Right lobe of liver (tissue), 6 donors: ENCODE results near the gene GRM7. TPM values are rescaled to one million over a fixed set of nuclear protein-coding genes. Genes with fewer than 3 reads are reported as not detected.
A peak's percentile ranks its signal among the peaks of the same experiment; 100 is the strongest.

Source experiments
- ATAC-seq, 4 donors: fragments of 200-7000 bp; cut with Tn5 transposase; one replicate each; pipeline ENCODE4 v1.9.1; 2020; ENCODE audit warnings: mild to moderate bottlenecking in 4 of 4, moderate library complexity in 4 of 4
- DNase-seq, 3 donors: peaks; one replicate each; pipeline ENCODE4 v3.0.0-alpha.2; 2020
- H3K27ac ChIP-seq, 3 donors: fragments of 200-600 bp; one replicate each; pipeline ENCODE4 v1.8.0; 2022
- H3K27me3 ChIP-seq, 2 donors: fragments of 200-600 bp; one replicate each; pipeline ENCODE4 v1.8.0; 2022
- H3K36me3 ChIP-seq, 4 donors: fragments of 200-600 bp; sonication (generic) in 1 of 4; one replicate each; pipeline versions ENCODE4 v1.5.1 to v1.8.0; 2017 to 2022; ENCODE audit warnings: control low read depth in 1 of 4
- H3K4me1 ChIP-seq, 4 donors: fragments of 200-600 bp; sonication (generic) in 1 of 4; one replicate each; pipeline versions ENCODE4 v1.5.1 to v1.8.0; 2017 to 2022; ENCODE audit warnings: control low read depth in 1 of 4
- H3K4me3 ChIP-seq, 3 donors: fragments of 200-600 bp; one replicate each; pipeline ENCODE4 v1.8.0; 2022
- H3K9me3 ChIP-seq, 4 donors: fragments of 200-600 bp; sonication (generic) in 1 of 4; one replicate each; pipeline versions ENCODE4 v1.5.1 to v1.8.0; 2017 to 2022; ENCODE audit warnings: control low read depth in 1 of 4
- CTCF ChIP-seq, 4 donors: fragments of 200-600 bp in 3 of 4; fragments of 450-650 bp in 1 of 4; IDR thresholded peaks; one replicate each; pipeline versions ENCODE4 v1.5.1 to v1.8.0; 2016 to 2022; ENCODE audit warnings: antibody characterized with exemption in 4 of 4, mild to moderate bottlenecking in 2 of 4
- POLR2A ChIP-seq: fragments of 450-650 bp; IDR thresholded peaks from one replicate; pipeline ENCODE4 v1.6.1; 2017; ENCODE audit warnings: antibody characterized with exemption, mild to moderate bottlenecking
- WGBS: methylation state at CpG from one replicate; pipeline ENCODE4 v1.1.6; 2018; ENCODE audit warnings: low coverage, low lambda C conversion rate; ENCODE audit not compliant: insufficient coverage; ENCODE audit errors: missing lambda C conversion rate; 5-methylcytosine and 5-hydroxymethylcytosine counted together
- intact Hi-C, 2 donors: fragments of 100-400 bp; cut with DNase I; formaldehyde crosslinking; loops; one replicate each; pipeline versions ENCODE4 v1.11.2 to v1.14.1; 2022
- total RNA-seq, 6 experiments: library from RNA; depleted of rRNA in 2 of 6; stranded (reverse); fragments of >200 nt in 2 of 6; fragmentation: NEBNext Ultra II Directional in 3 of 6; extraction: Animal tissue kit (Norgen Biotek cat#: 25700) in 3 of 6; gene quantifications; one replicate each; pipeline versions ENCODE4 v1.1.0 to v1.2.4, GENCODE V29; 2016 to 2023
- donor health status: DM: no; HTN: yes; CAD: no.
- donor health status: DM: no; HTN: no; CAD: no.
- donor health status: DM: no; HTN: no; CAD: no.
- donor health status: DM: no; HTN: yes; CAD: no.
- donor health status: DM: no; HTN: yes; CAD: no.

Gene GRM7
- total RNA-seq, 6 experiments from 2014 or later, result 0.20 to 0.56 TPM; not detected in 4

- 42% methylated on average over 2 of the region's 2 CpGs for WGBS
- DNase-seq (no peak), ATAC-seq (peak; percentile 33 to 70 (median 56))
- no peak for TF ChIP-seq CTCF (IDR thresholded peaks at IDR 0.05)
- TF ChIP-seq POLR2A, result no peak
- Histone ChIP-seq H3K4me3 (no peak overlapping the region), H3K9me3 (no peaks in the 10 kb centered on the region), H3K36me3 (no peaks in the 10 kb centered on the region), H3K4me1 (peaks cover 0 to 2% (median 0%) of the 10 kb centered on the region in 4 donors), H3K27ac (peak overlapping the region in 2 of 3 donors; percentile 56 to 62), H3K27me3 (no peaks in the 10 kb centered on the region)
- intact Hi-C loops, result no loop called here
Observed at GRCh38 chr3:7739754-7740153, 878.8 kb downstream of the GRM7 start.

GRCh38 chr3:7740458-7740857, 879.5 kb downstream of the GRM7 start:
- H3K4me1 ChIP-seq, result peaks cover 0 to 2% (median 0%) of the 10 kb centered on the region in 4 donors
- peak overlapping the region; percentile 23 to 62 (median 56) for H3K27ac ChIP-seq
- no peaks in the 10 kb centered on the region for H3K27me3 ChIP-seq
- WGBS, result 48% methylated on average over 10 of the region's 12 CpGs
- H3K9me3 ChIP-seq, result no peaks in the 10 kb centered on the region
- H3K4me3 ChIP-seq, result no peak overlapping the region
- ATAC-seq (peak; percentile 92 to 98 (median 96)), DNase-seq (peak; percentile 71 to 89 (median 72))
- TF ChIP-seq CTCF (IDR thresholded peaks at IDR 0.05) (no peak), POLR2A (peak; percentile 37)
- H3K36me3 ChIP-seq, result no peaks in the 10 kb centered on the region
- intact Hi-C loops, result no loop called here

- Histone ChIP-seq H3K4me3 (no peak overlapping the region), H3K9me3 (no peaks in the 10 kb centered on the region), H3K4me1 (peaks cover 0 to 2% (median 0%) of the 10 kb centered on the region in 4 donors), H3K36me3 (no peaks in the 10 kb centered on the region), H3K27me3 (no peaks in the 10 kb centered on the region), H3K27ac (no peak overlapping the region)
- intact Hi-C loops, result no loop called here
- no peak for DNase-seq
- TF ChIP-seq POLR2A, result no peak
- TF ChIP-seq CTCF (IDR thresholded peaks at IDR 0.05), result no peak
- ATAC-seq, result no peak
Observed at GRCh38 chr3:7744850-7745249, 883.9 kb downstream of the GRM7 start.

- peak in 1 of 4 donors; percentile 70 for ATAC-seq
- WGBS, result 56% methylated on average over 1 of the region's 1 CpG
- Histone ChIP-seq H3K4me3 (no peak overlapping the region), H3K9me3 (no peaks in the 10 kb centered on the region), H3K27me3 (no peaks in the 10 kb centered on the region), H3K36me3 (no peaks in the 10 kb centered on the region), H3K27ac (no peak overlapping the region), H3K4me1 (peaks cover 0 to 2% (median 0%) of the 10 kb centered on the region in 4 donors)
- TF ChIP-seq CTCF (IDR thresholded peaks at IDR 0.05), result no peak
- TF ChIP-seq POLR2A, result no peak
- DNase-seq, result no peak
- intact Hi-C loops, result no loop called here
Observed at GRCh38 chr3:7745711-7746110, 884.8 kb downstream of the GRM7 start.
